Type B pancreatic cell (in vitro differentiated cells): ENCODE results near the gene PARD3. TPM values are rescaled to one million over a fixed set of nuclear protein-coding genes. Genes with fewer than 3 reads are reported as not detected.

Experiments
- DNase-seq: peaks from one replicate; pipeline ENCODE4 v3.0.0; 2021; ENCODE audit warnings: mixed read lengths; ENCODE audit not compliant: unreplicated experiment; ENCODE audit errors: extremely low spot score
- H3K27ac Mint-ChIP-seq: 2 replicates; pipeline ENCODE4 v1.8.0; 2021; ENCODE audit warnings: mild to moderate bottlenecking, mixed read lengths
- H3K27me3 Mint-ChIP-seq: 2 replicates; pipeline ENCODE4 v1.8.0; 2021; ENCODE audit warnings: mixed read lengths
- H3K36me3 Mint-ChIP-seq: 2 replicates; pipeline ENCODE4 v1.8.0; 2021; ENCODE audit warnings: mixed read lengths
- H3K4me1 Mint-ChIP-seq: one replicate; pipeline ENCODE4 v1.8.0; 2021; ENCODE audit warnings: mixed read lengths; ENCODE audit not compliant: unreplicated experiment
- H3K4me3 Mint-ChIP-seq: 2 replicates; pipeline ENCODE4 v1.8.0; 2021; ENCODE audit warnings: mild to moderate bottlenecking, mixed read lengths
- H3K9me3 Mint-ChIP-seq: 2 replicates; pipeline ENCODE4 v1.8.0; 2021; ENCODE audit warnings: mixed read lengths
- CTCF ChIP-seq: fragments of 200-600 bp; sonication (generic); conservative IDR thresholded peaks from 2 replicates; pipeline ENCODE4 v1.5.0; 2021; ENCODE audit warnings: antibody characterized with exemption, mild to moderate bottlenecking
- total RNA-seq: library from RNA; stranded (reverse); gene quantifications from 2 replicates; pipeline ENCODE4 v1.2.1, GENCODE V29; 2021; ENCODE audit warnings: low replicate concordance

Gene PARD3
- total RNA-seq, 1 donor from 2014 or later: 52.3 TPM

GRCh38 chr10:34240039-34240438 lies 575.1 kb downstream of the PARD3 start:
- H3K9me3 Mint-ChIP-seq: no peaks in the 10 kb centered on the region
- no peak for TF ChIP-seq CTCF
- peaks cover 2% of the 10 kb centered on the region for H3K27me3 Mint-ChIP-seq
- no peak overlapping the region for H3K4me3 Mint-ChIP-seq
- no peak overlapping the region for H3K27ac Mint-ChIP-seq
- H3K4me1 Mint-ChIP-seq: peaks cover 32% of the 10 kb centered on the region
- no peaks in the 10 kb centered on the region for H3K36me3 Mint-ChIP-seq
- DNase-seq: no peak

GRCh38 chr10:34237898-34238455 lies 577.1 kb downstream of the PARD3 start:
- peaks cover 8% of the 10 kb centered on the region for H3K27me3 Mint-ChIP-seq
- H3K27ac Mint-ChIP-seq: no peak overlapping the region

GRCh38 chr10:34236931-34237330 lies 578.2 kb downstream of the PARD3 start:
- H3K27me3 Mint-ChIP-seq: peaks cover 12% of the 10 kb centered on the region
- no peak overlapping the region for H3K27ac Mint-ChIP-seq
- peaks cover 33% of the 10 kb centered on the region for H3K4me1 Mint-ChIP-seq
- no peaks in the 10 kb centered on the region for H3K36me3 Mint-ChIP-seq
- no peak overlapping the region for H3K4me3 Mint-ChIP-seq
- no peak for TF ChIP-seq CTCF
- H3K9me3 Mint-ChIP-seq: no peaks in the 10 kb centered on the region
- no peak for DNase-seq

More at GRCh38 chr10:34237898-34238455, 577.1 kb downstream of the PARD3 start:
- Mint-ChIP-seq H3K4me1 (peaks cover 28% of the 10 kb centered on the region), H3K4me3 (no peak overlapping the region), H3K36me3 (no peaks in the 10 kb centered on the region), H3K9me3 (no peaks in the 10 kb centered on the region)
- no peak for DNase-seq
- TF ChIP-seq CTCF: no peak

GRCh38 chr10:34235164-34235832 lies 579.8 kb downstream of the PARD3 start:
- H3K27me3 Mint-ChIP-seq: peaks cover 22% of the 10 kb centered on the region
- no peak for DNase-seq
- peaks cover 30% of the 10 kb centered on the region for H3K4me1 Mint-ChIP-seq

GRCh38 chr10:34232481-34232880 lies 582.6 kb downstream of the PARD3 start:
- TF ChIP-seq CTCF: no peak
- Mint-ChIP-seq H3K9me3 (no peaks in the 10 kb centered on the region), H3K4me3 (no peak overlapping the region), H3K27me3 (peaks cover 40% of the 10 kb centered on the region), H3K36me3 (peaks cover 4% of the 10 kb centered on the region), H3K4me1 (peaks cover 32% of the 10 kb centered on the region), H3K27ac (no peak overlapping the region)
- DNase-seq: no peak

More at GRCh38 chr10:34235164-34235832, 579.8 kb downstream of the PARD3 start:
- no peak for TF ChIP-seq CTCF
- no peaks in the 10 kb centered on the region for H3K9me3 Mint-ChIP-seq
- no peak overlapping the region for H3K4me3 Mint-ChIP-seq
- H3K27ac Mint-ChIP-seq: no peak overlapping the region
- peaks cover 4% of the 10 kb centered on the region for H3K36me3 Mint-ChIP-seq
